A673 (cell line): ENCODE data around the gene IGSF22.

Experiments used
- EZH2 ChIP-seq: fragments of 200-600 bp; sonication (generic); IDR thresholded peaks from 2 replicates; pipeline ENCODE4 v1.6.1; 2017; ENCODE audit warnings: borderline replicate concordance, low read depth, mild to moderate bottlenecking, mixed read lengths, antibody characterized with exemption, low read length; ENCODE audit not compliant: poor library complexity, severe bottlenecking
- TF ChIP-seq, protein P1 (sequence below): fragments of 300-800, 200-600 bp; sonication (generic); conservative IDR thresholded peaks from 2 replicates; pipeline ENCODE4 v1.5.1; 2017; ENCODE audit warnings: low read depth, mild to moderate bottlenecking, antibody characterized with exemption, low read length, moderate library complexity, mixed read lengths

DNA sequence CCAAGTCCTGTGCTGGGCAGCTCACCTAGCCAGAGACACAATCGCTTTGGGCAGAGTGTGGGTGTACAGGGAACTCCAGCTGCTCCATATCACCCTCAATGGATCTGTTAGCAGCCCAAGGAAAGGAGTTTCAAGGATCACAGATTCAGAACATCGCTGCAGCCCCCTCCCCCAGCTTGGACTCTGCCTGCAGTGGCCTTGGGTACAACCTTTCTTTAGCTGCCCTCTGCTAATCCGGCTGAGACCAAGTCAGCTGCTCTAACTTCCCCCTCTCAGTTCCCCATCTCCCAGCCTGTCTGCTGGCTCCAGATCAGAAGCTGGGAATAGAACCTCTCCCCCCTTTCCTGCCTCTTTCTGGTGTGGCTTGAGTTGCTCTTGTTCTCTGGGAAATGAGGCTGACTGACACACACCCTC is 26.1 kb downstream of the IGSF22 start:
- TF ChIP-seq, protein P1, sequence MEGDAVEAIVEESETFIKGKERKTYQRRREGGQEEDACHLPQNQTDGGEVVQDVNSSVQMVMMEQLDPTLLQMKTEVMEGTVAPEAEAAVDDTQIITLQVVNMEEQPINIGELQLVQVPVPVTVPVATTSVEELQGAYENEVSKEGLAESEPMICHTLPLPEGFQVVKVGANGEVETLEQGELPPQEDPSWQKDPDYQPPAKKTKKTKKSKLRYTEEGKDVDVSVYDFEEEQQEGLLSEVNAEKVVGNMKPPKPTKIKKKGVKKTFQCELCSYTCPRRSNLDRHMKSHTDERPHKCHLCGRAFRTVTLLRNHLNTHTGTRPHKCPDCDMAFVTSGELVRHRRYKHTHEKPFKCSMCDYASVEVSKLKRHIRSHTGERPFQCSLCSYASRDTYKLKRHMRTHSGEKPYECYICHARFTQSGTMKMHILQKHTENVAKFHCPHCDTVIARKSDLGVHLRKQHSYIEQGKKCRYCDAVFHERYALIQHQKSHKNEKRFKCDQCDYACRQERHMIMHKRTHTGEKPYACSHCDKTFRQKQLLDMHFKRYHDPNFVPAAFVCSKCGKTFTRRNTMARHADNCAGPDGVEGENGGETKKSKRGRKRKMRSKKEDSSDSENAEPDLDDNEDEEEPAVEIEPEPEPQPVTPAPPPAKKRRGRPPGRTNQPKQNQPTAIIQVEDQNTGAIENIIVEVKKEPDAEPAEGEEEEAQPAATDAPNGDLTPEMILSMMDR: no peak
- no peak for TF ChIP-seq EZH2
